Measurements from ENCODE around the gene FNIP2.
A peak's percentile ranks its signal among the peaks of the same experiment; 100 is the strongest.

The FNIP2 gene

GRCh38 chr4:158936238-158936637, 167.4 kb downstream of the FNIP2 start (continued):
- TF ChIP-seq ATF2 (tag by site-specific recombination; IDR thresholded peaks at IDR 0.05; ENCODE audit: low read depth) (no peak), MEIS1 (CRISPR knock-in tag; IDR thresholded peaks at IDR 0.05; ENCODE audit: borderline replicate concordance) (no peak), ZNF555 (tag by site-specific recombination; conservative IDR thresholded peaks at IDR 0.05) (no peak), ZNF10 (tag by site-specific recombination; IDR thresholded peaks at IDR 0.05) (no peak), ZNF707 (tag by site-specific recombination; IDR thresholded peaks at IDR 0.05) (no peak), ZFP3 (tag by site-specific recombination; IDR thresholded peaks at IDR 0.05; ENCODE audit: low read depth) (no peak), BCL11B (tag by site-specific recombination; IDR thresholded peaks at IDR 0.05; ENCODE audit: low read depth) (no peak), ZNF530 (tag by site-specific recombination; IDR thresholded peaks at IDR 0.05; ENCODE audit: low read depth) (no peak), TCF7L2 (IDR thresholded peaks at IDR 0.05; ENCODE audit: borderline replicate concordance, low read depth, low read length) (no peak), ZNF280D (tag by site-specific recombination; IDR thresholded peaks at IDR 0.05) (no peak), ZFP37 (tag by site-specific recombination; IDR thresholded peaks at IDR 0.05) (no peak), ZNF248 (tag by site-specific recombination; IDR thresholded peaks at IDR 0.05) (no peak), ZNF549 (tag by site-specific recombination; IDR thresholded peaks at IDR 0.05) (no peak), TSHZ1 (tag by site-specific recombination; IDR thresholded peaks at IDR 0.05; ENCODE audit: borderline replicate concordance) (no peak)

- H3K36me3 ChIP-seq (ENCODE audit: control insufficient read depth in 2 of 2, insufficient read depth in 1 of 2, low read length in 2 of 2), result no peaks in the 10 kb centered on the region
- H3K27ac ChIP-seq (ENCODE audit: extremely low read depth, low read depth, low read length), result no peak overlapping the region
- POLR2A ChIA-PET, result no interaction called here
- no peaks in the 10 kb centered on the region for H3K4me1 ChIP-seq (ENCODE audit: control insufficient read depth, insufficient read depth, low read length)
- H3K4me3 ChIP-seq (ENCODE audit: low read depth, low read length), result no peak overlapping the region
- CTCF ChIA-PET, result no interaction called here
- no peak for TF ChIP-seq ZNF639 (tag by site-specific recombination; IDR thresholded peaks at IDR 0.05)
- TF ChIP-seq ZNF621 (tag by site-specific recombination; IDR thresholded peaks at IDR 0.05), result no peak
- TF ChIP-seq ATF2 (tag by site-specific recombination; IDR thresholded peaks at IDR 0.05; ENCODE audit: low read depth), result peak; percentile 36; the same call in 1 of the 2 replicates
- no peaks in the 10 kb centered on the region for H3K9me3 ChIP-seq (ENCODE audit: control insufficient read depth, insufficient read depth, low read depth, low read length)
Observed at GRCh38 chr4:158938220-158939044, 169.6 kb downstream of the FNIP2 start.
